IMR-90 (cell line): Measurements from ENCODE around the gene ZBTB8B. TPM values are rescaled to one million over a fixed set of nuclear protein-coding genes. Genes with fewer than 3 reads are reported as not detected.

Experiments
- ATAC-seq: fragments of 200-7000 bp; cut with Tn5 transposase; 2 replicates; pipeline ENCODE4 v1.9.1; 2020; ENCODE audit warnings: low read depth, mild to moderate bottlenecking, moderate library complexity
- BruUV-seq: library from RNA; stranded (reverse); fragments of 400-500 nt; replicated peaks from 2 replicates; lab custom pipeline; 2021; lab: Mats Ljungman, UMichigan
- CTCF ChIA-PET: fragments of 300-600 bp; formaldehyde crosslinking; extraction: SDS; loops from one replicate; lab custom pipeline; 2021; ENCODE audit warnings: antibody characterized with exemption; lab: Yijun Ruan, JAX
- POLR2A ChIA-PET: fragments of 300-600 bp; sonication (Branson Sonifier 250); formaldehyde crosslinking; loops from one replicate; lab custom pipeline; 2022; ENCODE audit warnings: antibody characterized with exemption; ENCODE audit not compliant: unreplicated experiment; lab: Charles Lee
- DNase-seq: peaks from one replicate; pipeline ENCODE4 v3.0.0; 2013
- H2AFZ ChIP-seq: replicated peaks from 2 replicates; pipeline ENCODE3; 2013; ENCODE audit warnings: low read length, mild to moderate bottlenecking; ENCODE audit not compliant: poor library complexity
- H2AK5ac ChIP-seq: 2 replicates; pipeline ENCODE4 v1.6.1; 2013; ENCODE audit warnings: low read depth, low read length, inconsistent platforms
- H2AK9ac ChIP-seq: replicated peaks from 2 replicates; pipeline ENCODE3; 2013; ENCODE audit warnings: mild to moderate bottlenecking, low read depth, low read length, moderate library complexity; ENCODE audit not compliant: poor library complexity
- H2BK120ac ChIP-seq: 2 replicates; pipeline ENCODE4 v1.6.1; 2013; ENCODE audit warnings: low read depth, low read length, inconsistent platforms
- H2BK15ac ChIP-seq: 3 replicates; pipeline ENCODE4 v1.6.1; 2013; ENCODE audit warnings: low read depth, low read length, inconsistent platforms
- H2BK20ac ChIP-seq: 2 replicates; pipeline ENCODE4 v1.6.1; 2013; ENCODE audit warnings: low read depth, mild to moderate bottlenecking, inconsistent platforms, low read length, moderate library complexity
- H2BK5ac ChIP-seq: 2 replicates; pipeline ENCODE4 v1.6.1; 2013; ENCODE audit warnings: mild to moderate bottlenecking, low read depth, low read length, inconsistent platforms; ENCODE audit not compliant: poor library complexity, severe bottlenecking
- H3K14ac ChIP-seq: replicated peaks from 2 replicates; pipeline ENCODE4 v1.6.1; 2013; ENCODE audit warnings: low read depth, low read length, inconsistent platforms
- H3K18ac ChIP-seq: 2 replicates; pipeline ENCODE4 v1.6.1; 2013; ENCODE audit warnings: low read depth, low read length, control low read depth
- H3K23ac ChIP-seq: 2 replicates; pipeline ENCODE4 v1.6.1; 2013; ENCODE audit warnings: low read depth, low read length, inconsistent platforms
- H3K27ac ChIP-seq: 2 replicates; pipeline ENCODE4 v1.5.1; 2013; ENCODE audit warnings: mild to moderate bottlenecking, control low read depth, low read length; ENCODE audit not compliant: insufficient read depth
- H3K27me3 ChIP-seq: 2 replicates; pipeline ENCODE4 v1.6.1; 2013; ENCODE audit warnings: low read length; ENCODE audit not compliant: control insufficient read depth, insufficient read depth
- H3K36me3 ChIP-seq: 2 replicates; pipeline ENCODE4 v1.6.1; 2013; ENCODE audit warnings: low read length, mixed read lengths; ENCODE audit not compliant: control insufficient read depth, insufficient read depth
- H3K4ac ChIP-seq: 2 replicates; pipeline ENCODE4 v1.6.1; 2013; ENCODE audit warnings: low read depth, low read length, inconsistent platforms
- H3K4me1 ChIP-seq: 2 replicates; pipeline ENCODE4 v1.6.1; 2013; ENCODE audit warnings: low read length, mixed read lengths; ENCODE audit not compliant: control insufficient read depth, insufficient read depth
- H3K4me2 ChIP-seq: 2 replicates; pipeline ENCODE4 v1.6.1; 2013; ENCODE audit warnings: low read depth, mild to moderate bottlenecking, control low read depth, low read length, moderate library complexity
- H3K4me3 ChIP-seq: 2 replicates; pipeline ENCODE4 v1.5.1; 2013; ENCODE audit warnings: low read depth, mild to moderate bottlenecking, control low read depth, low read length, moderate library complexity; ENCODE audit not compliant: insufficient read depth
- H3K56ac ChIP-seq: 2 replicates; pipeline ENCODE4 v1.6.1; 2013; ENCODE audit warnings: low read length, inconsistent platforms; ENCODE audit not compliant: insufficient read depth; ENCODE audit errors: extremely low read depth
- H3K79me1 ChIP-seq, 2 experiments: 2 replicates each; pipeline ENCODE4 v1.6.1; 2013; ENCODE audit warnings: low read length in 2 of 2, inconsistent platforms in 1 of 2, low read depth in 1 of 2
- H3K9ac ChIP-seq: 2 replicates; pipeline ENCODE4 v1.6.1; 2013; ENCODE audit warnings: low read depth, low read length, control low read depth
- H3K9me1 ChIP-seq: 2 replicates; pipeline ENCODE4 v1.6.1; 2013; ENCODE audit warnings: low read length, inconsistent platforms; ENCODE audit not compliant: insufficient read depth
- H3K9me3 ChIP-seq: 2 replicates; pipeline ENCODE4 v1.6.1; 2013; ENCODE audit warnings: low read length; ENCODE audit not compliant: control insufficient read depth, insufficient read depth
- H4K20me1 ChIP-seq: 2 replicates; pipeline ENCODE4 v1.6.1; 2013; ENCODE audit warnings: low read length, inconsistent platforms; ENCODE audit not compliant: insufficient read depth
- H4K5ac ChIP-seq: 2 replicates; pipeline ENCODE4 v1.6.1; 2013; ENCODE audit warnings: mild to moderate bottlenecking, low read depth, low read length, control low read depth
- H4K8ac ChIP-seq, 2 experiments: 2 replicates each; pipeline ENCODE4 v1.6.1; 2013; ENCODE audit warnings: low read depth in 2 of 2, low read length in 2 of 2, control low read depth in 1 of 2, inconsistent platforms in 1 of 2
- H4K91ac ChIP-seq: 2 replicates; pipeline ENCODE4 v1.6.1; 2013; ENCODE audit warnings: low read depth, low read length, inconsistent platforms; ENCODE audit not compliant: insufficient read depth
- BHLHE40 ChIP-seq: fragments of 150-350 bp; IDR thresholded peaks from 2 replicates; pipeline ENCODE4 v1.6.1; 2016; ENCODE audit warnings: mild to moderate bottlenecking, low read depth, low read length
- CHD1 ChIP-seq: IDR thresholded peaks from 2 replicates; pipeline ENCODE4 v1.6.1; 2012; ENCODE audit warnings: low read depth, low read length, improper control_type of control experiment
- MAFK ChIP-seq: IDR thresholded peaks from 2 replicates; pipeline ENCODE4 v1.6.1; 2012; ENCODE audit warnings: low read depth, low read length, improper control_type of control experiment
- MAZ ChIP-seq: IDR thresholded peaks from 2 replicates; pipeline ENCODE4 v1.6.1; 2012; ENCODE audit warnings: low read depth, mild to moderate bottlenecking, low read length, improper control_type of control experiment, moderate library complexity, borderline replicate concordance
- POLR2A ChIP-seq: IDR thresholded peaks from 2 replicates; pipeline ENCODE4 v1.6.1; 2012; ENCODE audit warnings: mild to moderate bottlenecking, low read depth, low read length
- WGBS, 2 experiments: methylation state at CpG; one replicate each; pipeline versions ENCODE4 v1.1.5 to v1.1.7; 2013; ENCODE audit warnings: missing lambda C conversion rate in 2 of 2; ENCODE audit not compliant: insufficient read length in 1 of 2; ENCODE audit errors: extremely low coverage in 2 of 2; 5-methylcytosine and 5-hydroxymethylcytosine counted together
- dilution Hi-C: fragments of 300-500 bp; cut with HindIII; formaldehyde crosslinking; loops from one replicate; pipeline ENCODE4 v1.14.3; 2018; ENCODE audit warnings: low sequenced_read_pairs; ENCODE audit not compliant: unreplicated experiment
- in situ Hi-C: fragments of 300-500 bp; cut with MboI; formaldehyde crosslinking; loops from 3 replicates; pipeline ENCODE4 v1.14.3; 2019; ENCODE audit warnings: low sequenced_read_pairs, inconsistent platforms, mixed read lengths
- intact Hi-C: fragments of 100-400 bp; cut with micrococcal nuclease; formaldehyde crosslinking; loops from 2 replicates; pipeline ENCODE4 v1.10.0; 2022
- polyA plus RNA-seq, 3 experiments: library from polyadenylated mRNA; depleted of rRNA; stranded (reverse); fragments of >200 nt; gene quantifications; 2 replicates each; pipeline ENCODE4 v1.2.3, GENCODE V29; 2012; ENCODE audit warnings: low replicate concordance in 1 of 3
- total RNA-seq: library from RNA; depleted of rRNA; stranded (reverse); fragments of >200 nt; gene quantifications from 2 replicates; pipeline ENCODE4 v1.2.3, GENCODE V29; 2012
- TF ChIP-seq, protein P1 (sequence below): fragments of 150-350 bp; IDR thresholded peaks from 2 replicates; pipeline ENCODE4 v1.6.1; 2017; ENCODE audit warnings: mild to moderate bottlenecking, antibody characterized with exemption, low read length, low read depth
- TF ChIP-seq, protein P2 (sequence below): conservative IDR thresholded peaks from 2 replicates; pipeline ENCODE4 v1.5.1; 2012; ENCODE audit warnings: mild to moderate bottlenecking, low read depth, low read length, improper control_type of control experiment

ZBTB8B gene
- total and polyA plus RNA-seq, 2 of the 4 experiments (the other 2 are of a cell fraction): not detected

DNA sequence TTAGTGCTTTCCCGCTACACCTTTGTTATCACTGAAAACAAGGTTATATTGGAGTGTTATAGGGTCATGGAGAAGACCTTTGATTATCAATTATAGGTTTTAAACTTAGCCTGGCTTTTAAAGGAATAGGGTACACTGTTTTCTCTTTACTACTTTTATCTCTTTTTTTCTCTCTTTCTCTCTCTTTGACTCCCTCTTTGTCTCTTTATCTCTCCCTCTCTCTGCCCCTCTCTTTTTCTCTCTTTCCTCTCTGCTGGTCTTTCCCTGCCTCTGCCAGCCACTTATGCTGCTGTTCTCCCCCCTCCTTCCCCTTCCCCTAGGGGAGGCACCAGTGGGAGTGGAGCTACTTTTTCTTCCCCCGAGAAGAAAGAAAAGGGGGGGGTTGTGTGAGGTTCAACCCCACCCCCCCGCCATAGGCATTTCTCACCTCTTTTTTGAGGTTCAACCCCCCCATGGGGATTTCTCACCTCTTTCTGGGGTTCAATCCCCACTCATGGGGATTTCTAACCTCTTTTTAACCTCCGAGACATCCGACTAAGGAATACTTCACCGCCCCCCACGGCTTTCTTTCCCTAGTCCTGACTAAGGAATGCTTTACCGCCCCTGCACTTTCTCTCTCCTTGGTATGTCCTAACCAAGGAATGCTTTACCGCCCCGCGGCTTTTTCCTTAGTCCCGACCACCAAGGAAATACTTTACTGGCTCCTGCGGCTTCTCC lies 17.2 kb upstream of the ZBTB8B start:
- Histone ChIP-seq H3K4me3 (peak overlapping the region; percentile 30), H2BK20ac (0 out of 2 replicates have a peak overlapping the region, but pooled peaks have one; percentile 35)
- intact Hi-C loops: loop anchor here (2.0 to 5.0 kb wide), 4 partner anchors 175 to 640 kb away; partner anchors contain the start of genes RBBP4 and ZBTB8OS

More for the DNA sequence above, 17.2 kb upstream of the ZBTB8B start:
- H2BK15ac ChIP-seq: no peak overlapping the region; the same call in 2 of the 3 replicates
- H4K8ac ChIP-seq: peak overlapping the region in 1 of 2 experiments; percentile 75; a peak in 2 of 4 replicates
- TF ChIP-seq, protein P1, sequence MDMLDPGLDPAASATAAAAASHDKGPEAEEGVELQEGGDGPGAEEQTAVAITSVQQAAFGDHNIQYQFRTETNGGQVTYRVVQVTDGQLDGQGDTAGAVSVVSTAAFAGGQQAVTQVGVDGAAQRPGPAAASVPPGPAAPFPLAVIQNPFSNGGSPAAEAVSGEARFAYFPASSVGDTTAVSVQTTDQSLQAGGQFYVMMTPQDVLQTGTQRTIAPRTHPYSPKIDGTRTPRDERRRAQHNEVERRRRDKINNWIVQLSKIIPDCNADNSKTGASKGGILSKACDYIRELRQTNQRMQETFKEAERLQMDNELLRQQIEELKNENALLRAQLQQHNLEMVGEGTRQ: no peak
- TF ChIP-seq BHLHE40 (peak; percentile 74), POLR2A (no peak), MAFK (no peak), MAZ (no peak), CHD1 (no peak)
- TF ChIP-seq, protein P2, sequence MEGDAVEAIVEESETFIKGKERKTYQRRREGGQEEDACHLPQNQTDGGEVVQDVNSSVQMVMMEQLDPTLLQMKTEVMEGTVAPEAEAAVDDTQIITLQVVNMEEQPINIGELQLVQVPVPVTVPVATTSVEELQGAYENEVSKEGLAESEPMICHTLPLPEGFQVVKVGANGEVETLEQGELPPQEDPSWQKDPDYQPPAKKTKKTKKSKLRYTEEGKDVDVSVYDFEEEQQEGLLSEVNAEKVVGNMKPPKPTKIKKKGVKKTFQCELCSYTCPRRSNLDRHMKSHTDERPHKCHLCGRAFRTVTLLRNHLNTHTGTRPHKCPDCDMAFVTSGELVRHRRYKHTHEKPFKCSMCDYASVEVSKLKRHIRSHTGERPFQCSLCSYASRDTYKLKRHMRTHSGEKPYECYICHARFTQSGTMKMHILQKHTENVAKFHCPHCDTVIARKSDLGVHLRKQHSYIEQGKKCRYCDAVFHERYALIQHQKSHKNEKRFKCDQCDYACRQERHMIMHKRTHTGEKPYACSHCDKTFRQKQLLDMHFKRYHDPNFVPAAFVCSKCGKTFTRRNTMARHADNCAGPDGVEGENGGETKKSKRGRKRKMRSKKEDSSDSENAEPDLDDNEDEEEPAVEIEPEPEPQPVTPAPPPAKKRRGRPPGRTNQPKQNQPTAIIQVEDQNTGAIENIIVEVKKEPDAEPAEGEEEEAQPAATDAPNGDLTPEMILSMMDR: no peak
- no peaks in the 10 kb centered on the region for H3K36me3 ChIP-seq
- dilution Hi-C loops: no loop called here
- no peak overlapping the region for H3K23ac ChIP-seq
- H3K14ac ChIP-seq: no peak overlapping the region
- H4K91ac ChIP-seq: no peak overlapping the region
- WGBS, 2 experiments: 6% methylated on average over 2 of the region's 13 CpGs; no CpG with 5 or more reads in 1 of the 2 experiments
- no peak overlapping the region for H2AK5ac ChIP-seq
- H3K18ac ChIP-seq: no peak overlapping the region; the same call in 1 of the 2 replicates
- peak overlapping the region; percentile 4; the same call in 1 of the 2 replicates for H3K9ac ChIP-seq
- peak overlapping the region; percentile 46 for H2BK120ac ChIP-seq
- H2AFZ ChIP-seq: peak overlapping the region; percentile 65
- peaks cover 8% of the 10 kb centered on the region for H3K27me3 ChIP-seq
- H3K79me1 ChIP-seq: no peaks in the 10 kb centered on the region
- H4K5ac ChIP-seq: no peak overlapping the region; the same call in 1 of the 2 replicates
- in situ Hi-C loops: no loop called here
- ChIA-PET CTCF (interaction anchor here (0.6 to 1.0 kb wide), 4 partner anchors 17 to 265 kb away, joined by 3 to 4 read pairs (median 3); no protein-coding TSS in a partner anchor), POLR2A (no interaction called here)
- H3K56ac ChIP-seq: no peak overlapping the region
- peak overlapping the region; percentile 63 for H3K4me2 ChIP-seq
- no peak overlapping the region for H2BK5ac ChIP-seq
- peaks cover 7% of the 10 kb centered on the region for H3K9me3 ChIP-seq
- ATAC-seq (peak; percentile 97), DNase-seq (peak; percentile 74)
- no TSS peak for BruUV-seq
- H3K27ac ChIP-seq: no peak overlapping the region
- 0 out of 2 replicates have a peak, but pooled peaks cover 2% of the 10 kb centered on the region for H3K4me1 ChIP-seq
- H3K9me1 ChIP-seq: no peaks in the 10 kb centered on the region
- H4K20me1 ChIP-seq: no peaks in the 10 kb centered on the region
- no peak overlapping the region for H3K4ac ChIP-seq
- H2AK9ac ChIP-seq: no peak overlapping the region
